GM19328 (cell line): ENCODE results near the gene NR3C2.

Experiments used
- ATAC-seq: cut with Tn5 transposase; IDR thresholded peaks from one replicate; pipeline ENCODE4 v1.9.1; 2021; ENCODE audit warnings: mild to moderate bottlenecking, moderate library complexity; ENCODE audit not compliant: unreplicated experiment

NR3C2 gene

GRCh38 chr4:148266240-148266639 is 176.0 kb downstream of the NR3C2 start:
- no peak for ATAC-seq

- no peak for ATAC-seq
These were observed 176.6 kb downstream of the NR3C2 start for GRCh38 chr4:148265627-148266026.

GRCh38 chr4:148263802-148264201 is 178.4 kb downstream of the NR3C2 start:
- no peak for ATAC-seq

- ATAC-seq: no peak
These were observed 179.1 kb downstream of the NR3C2 start for GRCh38 chr4:148263127-148263526.

GRCh38 chr4:148261848-148262247 is 180.4 kb downstream of the NR3C2 start:
- no peak for ATAC-seq

GRCh38 chr4:148259841-148260240 is 182.4 kb downstream of the NR3C2 start:
- no peak for ATAC-seq

- no peak for ATAC-seq
These were observed 183.7 kb downstream of the NR3C2 start for GRCh38 chr4:148258535-148258934.

- no peak for ATAC-seq
These were observed 186.9 kb downstream of the NR3C2 start for GRCh38 chr4:148255344-148255720.

- ATAC-seq: no peak
These were observed 187.4 kb downstream of the NR3C2 start for GRCh38 chr4:148254621-148255343.

- ATAC-seq: no peak
These were observed 188.4 kb downstream of the NR3C2 start for GRCh38 chr4:148253768-148254167.

GRCh38 chr4:148248824-148249223 is 193.4 kb downstream of the NR3C2 start:
- no peak for ATAC-seq

GRCh38 chr4:148245015-148245414 is 197.2 kb downstream of the NR3C2 start:
- ATAC-seq: no peak

- ATAC-seq: no peak
These were observed 198.4 kb downstream of the NR3C2 start for GRCh38 chr4:148243837-148244236.

GRCh38 chr4:148240241-148240640 is 202.0 kb downstream of the NR3C2 start:
- ATAC-seq: no peak

GRCh38 chr4:148239494-148239985 is 202.7 kb downstream of the NR3C2 start:
- ATAC-seq: no peak

GRCh38 chr4:148238811-148239493 is 203.3 kb downstream of the NR3C2 start:
- ATAC-seq: no peak

GRCh38 chr4:148238086-148238485 is 204.1 kb downstream of the NR3C2 start:
- no peak for ATAC-seq

- ATAC-seq: no peak
These were observed 206.4 kb downstream of the NR3C2 start for GRCh38 chr4:148235809-148236208.

GRCh38 chr4:148229798-148230197 is 212.4 kb downstream of the NR3C2 start:
- ATAC-seq: no peak

- no peak for ATAC-seq
These were observed 213.2 kb downstream of the NR3C2 start for GRCh38 chr4:148229028-148229427.

GRCh38 chr4:148227147-148227546 is 215.1 kb downstream of the NR3C2 start:
- no peak for ATAC-seq

GRCh38 chr4:148226341-148226740 is 215.9 kb downstream of the NR3C2 start:
- no peak for ATAC-seq
